Measurements from ENCODE around the gene GIPC3.
A peak's percentile ranks its signal among the peaks of the same experiment; 100 is the strongest.

Gene GIPC3

DNA sequence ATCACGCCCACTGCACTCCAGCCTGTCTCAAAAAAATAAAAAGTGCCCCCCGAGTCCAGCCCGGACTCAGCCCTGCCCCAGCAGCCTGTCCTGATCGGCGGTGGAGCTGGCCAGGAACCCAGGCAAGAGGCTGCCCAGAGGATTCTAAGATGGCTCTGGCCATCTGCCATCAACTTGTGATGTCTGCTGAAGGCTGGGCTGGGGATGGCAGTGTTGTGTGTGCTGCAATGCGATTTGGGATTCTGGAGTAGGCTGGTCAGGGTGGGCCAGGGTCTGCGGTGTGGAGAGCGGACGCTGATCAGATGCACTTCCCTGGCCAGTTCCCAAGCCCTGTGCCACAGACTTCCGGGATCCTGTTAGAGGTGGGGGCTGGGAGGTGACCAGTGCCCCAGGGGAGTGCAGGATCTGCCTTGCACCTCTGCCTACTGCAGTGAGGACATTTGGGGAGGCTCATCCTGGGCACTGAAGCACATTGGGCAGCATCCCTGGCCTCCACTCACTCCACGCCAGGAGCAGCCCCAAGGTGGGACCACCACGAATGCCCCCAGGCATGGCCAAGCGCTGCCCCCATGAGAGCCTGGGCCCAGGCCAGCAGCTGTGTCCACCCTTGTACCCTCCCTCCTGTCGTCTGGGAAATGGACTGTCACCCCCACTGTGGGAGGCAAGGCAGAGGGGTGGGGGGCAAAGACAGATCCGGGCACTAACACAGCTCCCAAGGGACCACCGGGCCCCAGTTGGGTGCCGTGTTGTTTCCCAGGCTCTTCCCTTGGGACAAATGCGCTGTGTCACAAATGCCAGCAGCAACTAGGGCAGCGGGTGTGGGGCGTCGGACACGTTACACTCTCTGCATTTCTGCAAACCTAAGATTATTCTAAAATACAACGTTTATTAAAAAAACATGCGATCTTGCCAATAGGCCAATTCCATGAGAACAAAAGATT is 24.8 kb downstream of the GIPC3 start:
- Histone ChIP-seq H3K36me3 (peaks cover 9 to 45% (median 24%) of the 10 kb centered on the region in 3 donors), H3K4me1 (peaks cover 0 to 50% (median 38%) of the 10 kb centered on the region in 4 donors), H3K4me3 (no peak overlapping the region), H3K9me3 (no peaks in the 10 kb centered on the region), H3K27me3 (no peaks in the 10 kb centered on the region), H3K27ac (peak overlapping the region; percentile 96 to 97)
- no peak for DNase-seq
- TF ChIP-seq, protein P1, sequence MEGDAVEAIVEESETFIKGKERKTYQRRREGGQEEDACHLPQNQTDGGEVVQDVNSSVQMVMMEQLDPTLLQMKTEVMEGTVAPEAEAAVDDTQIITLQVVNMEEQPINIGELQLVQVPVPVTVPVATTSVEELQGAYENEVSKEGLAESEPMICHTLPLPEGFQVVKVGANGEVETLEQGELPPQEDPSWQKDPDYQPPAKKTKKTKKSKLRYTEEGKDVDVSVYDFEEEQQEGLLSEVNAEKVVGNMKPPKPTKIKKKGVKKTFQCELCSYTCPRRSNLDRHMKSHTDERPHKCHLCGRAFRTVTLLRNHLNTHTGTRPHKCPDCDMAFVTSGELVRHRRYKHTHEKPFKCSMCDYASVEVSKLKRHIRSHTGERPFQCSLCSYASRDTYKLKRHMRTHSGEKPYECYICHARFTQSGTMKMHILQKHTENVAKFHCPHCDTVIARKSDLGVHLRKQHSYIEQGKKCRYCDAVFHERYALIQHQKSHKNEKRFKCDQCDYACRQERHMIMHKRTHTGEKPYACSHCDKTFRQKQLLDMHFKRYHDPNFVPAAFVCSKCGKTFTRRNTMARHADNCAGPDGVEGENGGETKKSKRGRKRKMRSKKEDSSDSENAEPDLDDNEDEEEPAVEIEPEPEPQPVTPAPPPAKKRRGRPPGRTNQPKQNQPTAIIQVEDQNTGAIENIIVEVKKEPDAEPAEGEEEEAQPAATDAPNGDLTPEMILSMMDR (IDR thresholded peaks at IDR 0.05) = no peak
- intact Hi-C loops (cut with DNase I; ENCODE audit: low total_unique reads) = loop anchor here (10.0 kb wide), 1 partner anchor 145 kb away; no protein-coding TSS in a partner anchor

DNA sequence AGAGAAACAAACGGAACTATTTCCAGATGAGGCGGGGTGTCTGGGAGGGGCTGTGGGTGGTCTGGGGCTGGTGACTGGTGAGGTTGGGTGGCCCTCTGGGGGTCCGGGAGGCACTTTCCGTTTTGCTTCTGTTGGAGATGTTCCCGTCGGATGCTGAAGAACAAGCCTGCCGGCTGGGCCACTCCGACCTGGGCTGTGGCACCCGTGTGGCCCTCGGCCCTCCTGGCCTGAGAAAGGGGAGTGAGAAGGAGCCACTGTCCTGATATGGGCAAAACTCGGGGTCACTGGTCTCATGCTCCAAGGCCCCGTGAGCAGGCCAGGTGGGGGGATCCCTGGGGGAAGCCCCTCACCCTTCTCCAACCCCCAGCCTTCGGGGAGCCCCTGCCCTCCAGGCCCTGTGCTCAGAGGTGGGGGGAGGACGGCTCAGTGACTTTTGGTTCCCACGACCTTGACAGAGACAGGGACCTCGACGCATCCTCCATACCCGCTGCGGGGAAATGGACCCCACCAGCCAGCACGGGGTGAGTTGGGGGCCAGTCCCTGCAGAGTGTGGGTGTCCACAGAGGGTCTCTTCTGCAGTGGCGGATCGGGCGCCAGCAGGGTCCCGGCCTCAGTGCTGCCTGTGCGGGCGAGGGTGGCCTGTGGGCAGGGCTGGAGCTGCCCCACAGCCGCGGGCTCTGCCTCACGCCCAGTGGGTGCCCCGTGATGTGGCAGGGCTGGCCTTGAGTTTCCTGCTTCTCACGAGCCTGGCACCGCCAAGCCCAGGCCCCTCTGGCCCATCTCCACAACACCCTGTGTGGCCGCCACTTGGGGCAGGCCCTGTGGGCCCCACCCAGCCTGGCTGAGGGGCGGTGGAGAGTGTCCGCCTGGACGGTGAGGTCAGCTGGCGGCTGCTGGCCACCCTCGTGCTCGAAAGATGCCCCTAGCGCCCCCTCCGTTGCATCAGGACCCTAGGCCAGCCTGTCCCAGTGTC is 25.8 kb downstream of the GIPC3 start:
- Histone ChIP-seq H3K36me3 (peaks cover 9 to 55% (median 24%) of the 10 kb centered on the region in 3 donors), H3K4me3 (no peak overlapping the region), H3K4me1 (peaks cover 0 to 46% (median 37%) of the 10 kb centered on the region in 4 donors), H3K27ac (peak overlapping the region; percentile 96 to 97), H3K9me3 (no peaks in the 10 kb centered on the region), H3K27me3 (no peaks in the 10 kb centered on the region)
- intact Hi-C loops (cut with DNase I; ENCODE audit: low total_unique reads) = no loop called here
- DNase-seq = no peak
- TF ChIP-seq, protein P1 (IDR thresholded peaks at IDR 0.05) = no peak

DNA sequence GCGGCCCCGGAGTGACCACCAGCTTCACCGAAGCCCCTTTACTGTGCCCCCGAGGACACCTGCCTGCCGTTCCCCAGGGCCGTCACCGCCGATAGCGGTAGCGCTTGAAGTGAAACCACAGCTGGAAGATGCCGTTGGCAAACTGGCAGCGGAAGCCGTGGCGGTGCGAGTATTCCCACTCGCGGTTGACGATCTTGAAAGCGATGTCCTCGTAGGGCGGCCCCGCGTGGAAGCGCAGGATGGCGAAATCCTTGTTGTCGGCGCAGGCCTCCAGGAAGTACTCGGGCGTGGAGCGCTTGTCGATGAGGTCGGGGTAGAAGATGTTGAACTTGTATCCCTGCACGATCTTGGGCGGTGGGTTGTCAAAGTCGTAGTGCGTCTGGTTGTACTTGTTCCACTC is 26.6 kb downstream of the GIPC3 start:
- no peak overlapping the region for H3K4me3 ChIP-seq
- H3K27ac ChIP-seq = no peak overlapping the region
- no peaks in the 10 kb centered on the region for H3K27me3 ChIP-seq
- DNase-seq = no peak
- H3K9me3 ChIP-seq = no peaks in the 10 kb centered on the region
- intact Hi-C loops (cut with DNase I; ENCODE audit: low total_unique reads) = no loop called here
- H3K4me1 ChIP-seq = peaks cover 0 to 41% (median 37%) of the 10 kb centered on the region in 4 donors
- TF ChIP-seq, protein P1 (IDR thresholded peaks at IDR 0.05) = no peak
- H3K36me3 ChIP-seq = peaks cover 9 to 63% (median 24%) of the 10 kb centered on the region in 3 donors

DNA sequence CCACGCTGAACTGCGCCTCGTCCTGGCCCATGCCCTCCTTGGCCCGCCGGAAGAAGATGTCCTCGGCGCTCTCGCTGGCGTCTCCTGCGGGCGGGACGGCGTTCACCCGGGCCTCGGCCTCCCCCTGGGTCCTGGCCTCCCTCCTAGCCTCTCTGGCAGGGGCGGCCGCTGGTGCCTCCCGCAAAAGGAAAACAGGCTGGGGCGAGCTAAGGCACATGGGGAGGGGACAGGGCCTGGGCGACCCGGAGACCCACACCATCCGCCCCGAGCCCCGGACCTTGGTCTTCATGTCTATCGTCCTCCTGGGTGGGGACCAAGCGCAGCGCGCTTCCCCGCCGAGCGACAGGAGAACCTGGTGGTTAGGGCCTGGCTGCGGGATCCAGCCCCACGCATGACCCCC is 27.1 kb downstream of the GIPC3 start:
- peaks cover 0 to 39% (median 35%) of the 10 kb centered on the region in 4 donors for H3K4me1 ChIP-seq
- no peak overlapping the region for H3K27ac ChIP-seq
- no peaks in the 10 kb centered on the region for H3K9me3 ChIP-seq
- TF ChIP-seq, protein P1 (IDR thresholded peaks at IDR 0.05) = no peak
- no peak for DNase-seq
- H3K27me3 ChIP-seq = no peaks in the 10 kb centered on the region
- no peak overlapping the region for H3K4me3 ChIP-seq
- intact Hi-C loops (cut with DNase I; ENCODE audit: low total_unique reads) = no loop called here
- H3K36me3 ChIP-seq = peaks cover 9 to 68% (median 24%) of the 10 kb centered on the region in 3 donors
